ENCODE results near the gene FAM174C. TPM values are rescaled to one million over a fixed set of nuclear protein-coding genes. Genes with fewer than 3 reads are reported as not detected.

The FAM174C gene
- total RNA-seq, 4 donors from 2014 or later = 44.3 to 72.5 (median 58.2) TPM

DNA sequence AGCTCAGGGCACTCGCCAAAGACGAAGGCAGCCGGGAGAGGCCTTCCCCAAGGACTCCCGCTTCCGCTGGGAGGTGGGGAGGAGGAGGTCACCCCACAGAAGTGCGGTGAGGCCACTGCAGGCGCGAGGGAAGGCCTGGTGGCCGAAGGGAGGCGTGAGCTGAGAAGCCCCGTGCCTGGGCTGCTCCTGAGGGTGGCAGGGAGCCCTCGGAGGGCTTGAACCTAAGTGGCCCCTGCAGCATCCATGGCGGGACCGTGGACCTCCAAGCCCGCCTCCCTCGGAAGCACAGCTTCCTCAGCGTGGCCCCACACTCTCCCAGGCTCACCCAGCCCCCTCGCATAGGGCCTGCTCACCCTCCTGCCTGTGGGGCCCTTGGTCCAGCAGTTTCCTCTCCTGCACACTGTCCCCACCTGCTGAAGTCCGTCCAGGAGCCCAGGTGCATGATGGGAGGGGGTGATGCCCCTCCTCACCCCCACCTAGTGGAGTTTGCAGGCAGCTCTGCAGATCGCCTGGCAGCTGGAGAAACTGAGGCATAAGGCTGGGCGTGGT is 36.3 kb downstream of the FAM174C start:
- Histone ChIP-seq H3K36me3 (no peaks in the 10 kb centered on the region), H3K27ac (no peak overlapping the region), H3K9me3 (no peaks in the 10 kb centered on the region), H3K27me3 (peaks cover 65% of the 10 kb centered on the region), H3K4me3 (no peak overlapping the region), H3K4me1 (peaks cover 16% of the 10 kb centered on the region)
- WGBS = 65% methylated on average over 14 of the region's 21 CpGs
- TF ChIP-seq POLR2AphosphoS5 (IDR thresholded peaks at IDR 0.05) (no peak), EP300 (IDR thresholded peaks at IDR 0.05) (no peak), POLR2A (IDR thresholded peaks at IDR 0.05) (no peak)
- TF ChIP-seq, protein P1, sequence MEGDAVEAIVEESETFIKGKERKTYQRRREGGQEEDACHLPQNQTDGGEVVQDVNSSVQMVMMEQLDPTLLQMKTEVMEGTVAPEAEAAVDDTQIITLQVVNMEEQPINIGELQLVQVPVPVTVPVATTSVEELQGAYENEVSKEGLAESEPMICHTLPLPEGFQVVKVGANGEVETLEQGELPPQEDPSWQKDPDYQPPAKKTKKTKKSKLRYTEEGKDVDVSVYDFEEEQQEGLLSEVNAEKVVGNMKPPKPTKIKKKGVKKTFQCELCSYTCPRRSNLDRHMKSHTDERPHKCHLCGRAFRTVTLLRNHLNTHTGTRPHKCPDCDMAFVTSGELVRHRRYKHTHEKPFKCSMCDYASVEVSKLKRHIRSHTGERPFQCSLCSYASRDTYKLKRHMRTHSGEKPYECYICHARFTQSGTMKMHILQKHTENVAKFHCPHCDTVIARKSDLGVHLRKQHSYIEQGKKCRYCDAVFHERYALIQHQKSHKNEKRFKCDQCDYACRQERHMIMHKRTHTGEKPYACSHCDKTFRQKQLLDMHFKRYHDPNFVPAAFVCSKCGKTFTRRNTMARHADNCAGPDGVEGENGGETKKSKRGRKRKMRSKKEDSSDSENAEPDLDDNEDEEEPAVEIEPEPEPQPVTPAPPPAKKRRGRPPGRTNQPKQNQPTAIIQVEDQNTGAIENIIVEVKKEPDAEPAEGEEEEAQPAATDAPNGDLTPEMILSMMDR (IDR thresholded peaks at IDR 0.05) = no peak
- no peak for DNase-seq (ENCODE audit: low spot score in 2 of 2)

DNA sequence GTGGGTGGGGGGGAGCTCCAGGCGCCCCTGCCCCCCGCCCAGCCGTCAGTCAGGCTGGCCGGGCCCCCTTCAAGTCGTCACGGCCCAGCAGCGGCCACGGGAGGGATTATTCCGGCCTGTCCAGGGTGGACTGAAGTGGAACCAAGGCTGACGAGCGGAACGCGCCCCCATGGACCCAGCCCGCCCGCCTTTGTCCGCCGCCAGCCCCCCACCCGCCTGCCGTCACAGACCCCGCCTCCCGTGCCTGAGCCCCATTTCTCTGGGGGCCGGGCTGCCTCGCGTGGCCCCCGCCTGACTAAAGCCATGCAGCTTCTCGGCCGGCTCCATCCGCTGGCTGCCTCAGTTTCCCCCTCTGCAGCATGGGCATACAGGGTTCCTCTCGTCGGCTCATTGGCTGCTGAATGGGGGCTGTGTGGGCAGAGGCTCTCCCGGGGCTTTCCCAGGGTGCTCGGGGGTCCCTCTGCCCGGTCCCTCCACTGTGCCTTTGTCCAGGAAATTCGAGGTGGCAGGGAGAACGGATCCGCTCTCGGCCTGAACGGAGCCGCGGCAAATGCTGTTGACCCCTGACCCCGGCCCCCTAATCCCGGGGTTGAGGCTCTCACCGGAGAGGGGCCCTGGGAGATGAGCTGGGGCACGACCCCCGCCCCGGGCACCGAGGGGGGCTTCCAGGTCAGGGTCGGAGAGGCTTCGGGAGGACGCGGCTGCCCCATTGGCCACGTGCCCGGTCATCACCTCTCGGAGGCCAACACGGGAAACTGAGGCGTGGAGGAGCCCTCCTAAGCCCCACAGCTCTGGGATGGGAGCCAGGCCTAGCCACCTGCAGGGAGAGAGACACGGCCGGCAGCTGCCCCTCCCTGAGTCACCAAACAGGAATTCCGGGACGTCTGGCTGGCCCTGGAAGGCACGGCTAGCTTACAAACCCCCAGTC is 37.7 kb downstream of the FAM174C start:
- no peaks in the 10 kb centered on the region for H3K36me3 ChIP-seq
- peaks cover 77% of the 10 kb centered on the region for H3K27me3 ChIP-seq
- no peaks in the 10 kb centered on the region for H3K9me3 ChIP-seq
- H3K27ac ChIP-seq = no peak overlapping the region
- TF ChIP-seq EP300 (IDR thresholded peaks at IDR 0.05) (no peak), POLR2A (IDR thresholded peaks at IDR 0.05) (no peak), POLR2AphosphoS5 (IDR thresholded peaks at IDR 0.05) (no peak)
- TF ChIP-seq, protein P1 (IDR thresholded peaks at IDR 0.05) = no peak
- peaks cover 16% of the 10 kb centered on the region for H3K4me1 ChIP-seq
- no peak for DNase-seq (ENCODE audit: low spot score in 2 of 2)
- no peak overlapping the region for H3K4me3 ChIP-seq
- WGBS = 68% methylated on average over 29 of the region's 61 CpGs

GRCh38 chr19:1313695-1314613 is 38.6 kb downstream of the FAM174C start:
- no peak for DNase-seq (ENCODE audit: low spot score in 2 of 2)
- TF ChIP-seq POLR2AphosphoS5 (IDR thresholded peaks at IDR 0.05) = no peak
- TF ChIP-seq, protein P1 (IDR thresholded peaks at IDR 0.05) = no peak
- no peak for TF ChIP-seq EP300 (IDR thresholded peaks at IDR 0.05)
- TF ChIP-seq POLR2A (IDR thresholded peaks at IDR 0.05) = no peak
- H3K27ac ChIP-seq = no peak overlapping the region
- no peaks in the 10 kb centered on the region for H3K9me3 ChIP-seq
- H3K36me3 ChIP-seq = no peaks in the 10 kb centered on the region
- peaks cover 16% of the 10 kb centered on the region for H3K4me1 ChIP-seq
- peaks cover 81% of the 10 kb centered on the region for H3K27me3 ChIP-seq
- no peak overlapping the region for H3K4me3 ChIP-seq
- WGBS = 41% methylated on average over 13 of the region's 32 CpGs

DNA sequence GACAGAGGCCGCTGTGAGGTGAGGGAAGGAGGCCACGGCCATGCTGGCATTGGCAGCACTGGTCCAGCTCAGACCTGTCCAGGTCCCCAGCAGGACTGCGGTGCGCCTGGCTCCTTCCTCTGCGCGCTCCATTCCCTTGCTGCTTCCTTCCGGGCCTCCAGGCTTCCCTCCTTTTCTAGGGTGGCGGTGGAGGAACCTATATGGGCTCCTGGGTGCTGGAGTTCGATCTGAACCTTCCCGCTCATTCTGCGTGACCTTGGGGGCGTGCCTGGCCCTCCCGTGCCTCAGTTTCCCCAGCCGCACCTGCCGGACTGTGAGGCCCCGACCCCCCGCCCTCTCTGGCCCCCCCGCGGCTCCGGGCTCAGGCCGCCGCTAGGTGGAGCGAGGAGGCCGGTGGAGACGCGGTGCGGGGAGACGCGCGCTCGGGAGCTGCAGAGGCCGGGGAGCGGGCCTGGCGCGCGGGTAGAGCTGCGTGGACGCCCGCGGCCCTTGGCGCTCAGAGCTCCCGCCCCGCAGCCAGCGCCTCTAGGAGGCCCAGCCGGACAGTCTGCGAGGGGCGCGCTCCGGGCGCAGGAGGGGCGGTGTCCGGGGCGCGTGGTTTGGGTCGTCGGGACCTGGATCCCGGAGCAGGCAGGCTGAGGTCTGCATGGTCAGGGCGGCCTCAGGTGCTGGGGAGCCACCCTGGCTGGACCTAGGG is 40.3 kb downstream of the FAM174C start:
- H3K27me3 ChIP-seq = peaks cover 81% of the 10 kb centered on the region
- no peak for DNase-seq (ENCODE audit: low spot score in 2 of 2)

More for the DNA sequence above, 40.3 kb downstream of the FAM174C start:
- no peak for TF ChIP-seq EP300 (IDR thresholded peaks at IDR 0.05)
- no peak for TF ChIP-seq POLR2A (IDR thresholded peaks at IDR 0.05)
- no peak for TF ChIP-seq POLR2AphosphoS5 (IDR thresholded peaks at IDR 0.05)
- TF ChIP-seq, protein P1 (IDR thresholded peaks at IDR 0.05) = peak; percentile 15 to 43
- Histone ChIP-seq H3K27ac (no peak overlapping the region), H3K4me3 (peak overlapping the region; percentile 39), H3K36me3 (no peaks in the 10 kb centered on the region), H3K4me1 (peaks cover 16% of the 10 kb centered on the region), H3K9me3 (no peaks in the 10 kb centered on the region)
- 6% methylated on average over 52 of the region's 58 CpGs for WGBS

All from suprapubic skin (tissue), 4 donors.